HG02943 (cell line): ENCODE data around the gene BMPR1B.

Experiments
- ATAC-seq: cut with Tn5 transposase; IDR thresholded peaks from one replicate; pipeline ENCODE4 v1.9.1; 2021; ENCODE audit warnings: mild to moderate bottlenecking, low read depth, moderate library complexity; ENCODE audit not compliant: unreplicated experiment

Gene BMPR1B

DNA sequence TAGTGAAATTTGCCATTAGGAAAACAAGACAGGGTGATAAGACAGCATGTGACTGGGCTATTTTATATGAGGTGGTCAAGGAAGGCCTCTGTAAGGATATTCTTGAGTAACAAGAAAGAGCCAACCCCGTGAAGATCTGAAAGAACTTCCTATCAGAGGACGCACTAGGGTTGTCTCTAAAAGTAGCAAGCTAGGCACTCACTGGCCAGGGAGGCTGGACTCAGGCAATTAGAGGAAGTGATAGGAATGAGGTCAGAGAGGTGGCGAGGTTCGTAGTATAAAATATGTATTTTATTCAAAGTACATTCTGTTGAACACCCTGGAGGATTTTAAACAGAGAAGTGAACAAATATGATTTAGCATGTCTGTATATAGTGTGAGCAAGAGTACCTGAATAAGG is 4.6 kb downstream of the BMPR1B start:
- no peak for ATAC-seq

GRCh38 chr4:94763005-94763404 is 5.2 kb downstream of the BMPR1B start:
- no peak for ATAC-seq

- ATAC-seq = no peak
Measured at GRCh38 chr4:94763500-94763899, 5.7 kb downstream of the BMPR1B start.

- ATAC-seq = no peak
Measured at GRCh38 chr4:94764069-94764468, 6.3 kb downstream of the BMPR1B start.

DNA sequence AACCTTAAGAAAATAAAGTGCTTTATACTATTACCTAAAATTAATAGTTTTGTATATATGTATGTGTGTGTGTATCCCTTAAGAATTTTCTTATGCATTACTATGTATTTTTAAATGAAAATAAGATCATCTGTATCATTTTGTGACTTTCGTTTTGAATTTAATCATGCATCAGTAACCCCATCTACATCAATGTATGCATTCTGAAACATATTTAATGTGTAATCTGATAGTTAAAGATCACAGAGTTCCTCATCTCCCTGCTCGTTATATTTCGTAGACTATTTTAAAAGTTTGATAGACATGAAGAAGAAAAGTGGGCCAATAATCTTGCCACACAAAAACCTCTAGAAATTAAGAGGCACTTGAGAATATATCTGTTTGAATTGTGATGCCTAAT is 7.4 kb downstream of the BMPR1B start:
- ATAC-seq = no peak

- no peak for ATAC-seq
Measured at GRCh38 chr4:94765648-94766047, 7.9 kb downstream of the BMPR1B start.

DNA sequence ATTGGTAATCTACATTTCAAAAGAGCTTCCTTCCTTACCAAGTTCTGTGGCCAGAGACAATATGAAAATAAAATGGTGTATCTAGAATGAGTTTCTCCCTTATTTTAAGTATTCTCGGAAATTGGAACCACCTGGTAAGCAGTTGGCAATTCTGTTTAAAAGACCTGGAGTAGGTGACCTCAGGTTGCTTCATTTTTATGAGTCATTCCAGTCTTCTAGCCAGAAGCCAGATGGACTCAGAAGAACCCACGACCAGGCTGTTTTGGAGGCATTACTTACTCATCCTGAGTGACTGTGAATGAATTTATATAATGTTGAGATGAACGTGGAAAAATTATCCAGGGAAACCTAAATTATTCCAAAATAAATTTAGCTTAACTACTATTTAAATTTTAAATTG is 9.1 kb downstream of the BMPR1B start:
- no peak for ATAC-seq

DNA sequence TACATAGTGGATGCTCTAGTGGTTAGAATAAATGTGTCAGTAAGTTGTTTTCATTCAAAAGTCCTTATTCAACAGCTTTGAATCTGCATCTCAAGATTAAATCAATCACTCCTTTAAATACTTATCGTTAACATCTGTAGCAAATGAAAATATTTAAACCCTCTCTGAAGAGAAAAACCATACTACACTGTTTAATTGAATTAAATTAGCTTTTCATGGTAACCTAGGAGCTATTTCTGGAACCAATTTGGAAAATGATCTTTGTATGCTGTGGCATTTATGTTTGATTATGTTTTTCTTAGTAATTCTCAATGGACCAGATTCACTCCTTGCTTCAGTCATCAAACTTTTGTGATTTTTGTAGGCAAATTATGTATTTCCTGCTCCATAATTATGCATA is 9.7 kb downstream of the BMPR1B start:
- ATAC-seq = no peak

- ATAC-seq = no peak
Measured at GRCh38 chr4:94782707-94783106, 25.0 kb downstream of the BMPR1B start.

GRCh38 chr4:94791701-94792100 is 33.9 kb downstream of the BMPR1B start:
- no peak for ATAC-seq

- no peak for ATAC-seq
Measured at GRCh38 chr4:94798808-94799207, 41.1 kb downstream of the BMPR1B start.

DNA sequence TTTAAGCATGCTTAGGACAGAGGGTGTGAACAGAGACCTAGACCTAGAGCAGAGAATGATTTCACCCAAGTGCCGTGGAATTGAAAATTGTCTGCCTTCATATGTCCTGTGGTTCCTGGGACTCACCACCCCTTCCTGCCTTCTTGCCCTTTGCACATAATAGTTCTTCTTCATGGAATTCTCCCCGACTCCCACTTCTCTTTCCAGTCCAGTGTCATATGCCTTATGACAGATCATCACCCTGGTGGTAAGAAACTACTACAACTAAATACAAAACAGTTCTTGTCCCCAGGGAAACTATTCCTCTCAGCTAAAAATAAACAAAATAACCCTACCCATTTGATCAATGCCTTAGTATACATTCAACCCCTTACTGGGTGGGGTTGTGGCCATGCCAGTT is 43.3 kb downstream of the BMPR1B start:
- no peak for ATAC-seq

DNA sequence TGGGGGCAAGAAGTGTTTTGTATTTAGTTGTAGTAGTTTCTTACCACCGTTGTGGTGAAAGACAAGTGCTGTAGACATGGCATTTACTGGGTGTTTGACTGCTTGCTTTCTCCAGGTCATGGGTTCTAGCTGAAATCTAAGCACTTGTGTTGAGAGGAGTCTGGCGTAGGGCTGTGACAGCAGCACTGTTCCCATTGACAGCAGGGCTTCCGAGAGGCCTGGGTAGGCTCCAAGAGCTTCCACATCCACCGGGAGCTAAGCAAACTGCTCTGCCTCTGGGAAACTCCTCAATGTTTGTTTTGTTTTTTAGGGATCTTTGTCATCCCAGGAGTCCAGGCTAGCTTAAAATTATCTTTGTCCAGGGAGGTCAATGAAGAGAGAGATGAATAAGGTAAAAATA is 44.3 kb downstream of the BMPR1B start:
- ATAC-seq = no peak

GRCh38 chr4:94803181-94803580 is 45.4 kb downstream of the BMPR1B start:
- no peak for ATAC-seq

DNA sequence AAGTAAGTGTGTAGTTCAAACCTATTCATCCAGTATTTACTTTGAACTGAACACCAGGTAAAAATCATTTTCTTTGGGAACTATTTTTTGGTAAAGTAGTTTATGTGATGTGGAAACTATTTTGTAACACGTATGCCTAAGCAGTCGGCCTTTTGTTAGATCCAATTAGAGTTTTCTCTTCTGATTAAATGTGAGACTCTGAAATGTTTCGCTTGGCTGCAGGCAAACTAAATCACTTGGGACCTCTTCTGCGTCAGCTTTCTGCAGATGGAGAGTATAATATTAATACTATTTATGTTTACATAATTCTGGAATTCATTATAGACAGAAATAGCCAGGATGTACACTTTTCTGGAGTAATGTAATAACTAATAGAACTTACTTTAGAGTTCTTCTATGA is 46.9 kb downstream of the BMPR1B start:
- ATAC-seq = no peak

GRCh38 chr4:94806376-94806775 is 48.6 kb downstream of the BMPR1B start:
- ATAC-seq = no peak

DNA sequence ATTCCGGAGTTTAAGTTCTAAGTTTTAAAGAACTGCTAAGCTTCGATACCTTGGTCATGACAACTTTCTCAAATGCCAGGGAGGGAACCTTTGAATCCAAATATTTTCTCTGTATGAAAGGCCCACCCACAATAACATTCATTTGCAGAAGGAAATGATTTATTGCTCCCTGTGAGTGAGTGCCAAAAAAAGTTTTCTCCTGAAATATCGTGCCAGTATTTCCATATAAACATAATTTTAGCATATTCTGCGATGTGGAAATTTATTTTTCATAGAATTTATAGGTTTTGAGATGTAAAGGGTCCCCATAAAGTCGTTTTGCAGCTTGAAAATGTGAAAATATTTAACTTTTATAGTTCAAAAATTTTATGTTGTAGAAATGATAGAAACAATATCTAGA is 53.9 kb downstream of the BMPR1B start:
- ATAC-seq = no peak

GRCh38 chr4:94813221-94813620 is 55.5 kb downstream of the BMPR1B start:
- ATAC-seq = no peak

GRCh38 chr4:94814237-94814636 is 56.5 kb downstream of the BMPR1B start:
- no peak for ATAC-seq

DNA sequence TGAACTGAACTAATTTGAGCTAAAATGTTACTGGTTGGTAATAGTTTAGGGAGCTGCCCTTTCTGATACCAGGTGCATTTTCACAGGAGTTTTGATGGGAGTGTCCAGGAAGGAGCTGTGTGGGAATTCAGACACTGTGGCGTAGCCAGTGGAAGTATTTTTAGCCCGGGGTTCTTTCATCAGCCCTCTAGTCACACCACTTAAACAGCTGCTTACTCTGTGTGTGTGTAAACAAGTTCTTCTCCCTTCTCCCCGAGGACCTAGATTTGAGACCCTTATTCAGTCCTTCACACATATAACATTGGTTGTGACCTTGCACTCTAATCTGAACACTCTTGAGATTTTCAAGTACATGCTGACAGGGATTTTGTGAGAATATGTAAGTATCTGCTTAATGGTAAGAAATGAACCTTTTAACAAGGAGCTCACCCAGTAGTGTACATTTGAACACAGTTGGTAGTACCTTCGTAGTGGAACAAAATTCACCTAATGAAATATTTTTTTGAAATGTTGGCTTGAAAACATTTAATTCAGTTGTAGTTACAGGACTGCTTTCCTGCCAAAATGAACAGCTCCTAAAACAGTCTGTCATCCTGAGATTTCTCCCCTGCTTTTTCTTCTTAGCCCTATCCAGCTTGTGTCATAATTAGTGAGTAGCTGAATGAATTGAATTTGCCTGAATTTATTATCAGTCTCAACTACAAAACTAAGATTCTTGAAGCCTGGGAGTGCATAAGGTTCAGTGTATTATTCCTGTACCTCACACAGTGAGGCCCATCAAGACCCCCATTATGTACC is 61.8 kb downstream of the BMPR1B start:
- no peak for ATAC-seq

DNA sequence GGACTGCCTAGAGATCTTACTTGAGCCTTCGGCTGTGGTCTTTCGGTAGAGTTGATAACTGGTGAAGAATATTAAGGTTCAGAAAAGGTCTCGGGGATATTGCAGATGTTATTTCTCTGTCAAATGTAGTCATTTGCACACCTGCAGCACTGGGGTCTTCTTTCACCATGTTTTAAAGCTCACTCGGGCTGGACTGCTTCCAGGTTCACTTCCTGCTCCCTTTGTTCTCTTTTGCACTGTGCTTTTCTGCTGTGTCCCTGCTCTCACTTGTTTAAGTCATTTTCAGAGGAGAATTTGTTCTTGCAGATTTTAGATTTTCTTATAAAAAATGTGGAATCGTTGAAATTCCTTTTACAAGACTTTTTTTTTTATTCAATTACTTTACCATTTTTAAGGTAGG is 68.5 kb downstream of the BMPR1B start:
- ATAC-seq = no peak

GRCh38 chr4:94827481-94828110 is 69.8 kb downstream of the BMPR1B start:
- ATAC-seq = no peak
